Measurements from ENCODE around the gene MDFI.

MDFI gene

DNA sequence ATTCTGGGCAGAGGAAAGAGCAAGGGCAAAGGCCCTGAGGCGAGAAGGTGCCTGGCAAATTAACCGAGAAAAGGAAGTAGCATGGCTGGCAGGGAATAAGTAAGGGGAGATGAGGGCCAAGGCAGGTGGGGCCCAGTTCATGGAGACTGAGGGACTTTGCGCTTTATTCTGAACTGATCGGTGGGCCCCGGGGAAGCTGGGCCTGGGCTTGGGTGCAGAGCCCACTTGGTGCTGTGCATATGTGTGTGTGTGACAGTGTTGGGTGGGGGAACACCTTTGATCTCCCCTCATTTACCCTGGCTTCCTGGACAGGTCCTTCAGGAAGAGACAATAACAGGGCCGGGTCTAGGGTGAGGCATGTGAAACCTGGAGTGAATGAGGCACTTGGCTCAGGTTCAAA is 2.9 kb upstream of the MDFI start:
- DNase-seq = no peak

DNA sequence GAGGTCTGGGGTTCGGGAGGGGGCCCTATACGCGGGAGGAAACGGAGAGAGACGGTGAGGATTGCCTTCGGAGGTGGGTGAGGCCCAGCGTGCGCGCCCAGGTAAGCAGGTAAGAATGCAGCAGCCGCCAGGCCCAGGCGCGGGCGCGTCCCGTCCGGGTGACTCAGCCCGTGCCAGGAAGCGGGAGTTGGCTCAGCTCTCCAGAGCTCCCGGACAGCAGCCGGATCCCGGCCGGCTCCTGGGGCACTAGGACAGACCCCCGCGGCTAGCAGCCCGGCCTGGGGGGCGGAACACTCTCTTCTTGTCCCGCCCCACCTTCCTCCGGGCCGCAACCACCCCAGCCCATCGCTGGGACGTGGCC is 1.5 kb upstream of the MDFI start:
- DNase-seq = peak; percentile 13

DNA sequence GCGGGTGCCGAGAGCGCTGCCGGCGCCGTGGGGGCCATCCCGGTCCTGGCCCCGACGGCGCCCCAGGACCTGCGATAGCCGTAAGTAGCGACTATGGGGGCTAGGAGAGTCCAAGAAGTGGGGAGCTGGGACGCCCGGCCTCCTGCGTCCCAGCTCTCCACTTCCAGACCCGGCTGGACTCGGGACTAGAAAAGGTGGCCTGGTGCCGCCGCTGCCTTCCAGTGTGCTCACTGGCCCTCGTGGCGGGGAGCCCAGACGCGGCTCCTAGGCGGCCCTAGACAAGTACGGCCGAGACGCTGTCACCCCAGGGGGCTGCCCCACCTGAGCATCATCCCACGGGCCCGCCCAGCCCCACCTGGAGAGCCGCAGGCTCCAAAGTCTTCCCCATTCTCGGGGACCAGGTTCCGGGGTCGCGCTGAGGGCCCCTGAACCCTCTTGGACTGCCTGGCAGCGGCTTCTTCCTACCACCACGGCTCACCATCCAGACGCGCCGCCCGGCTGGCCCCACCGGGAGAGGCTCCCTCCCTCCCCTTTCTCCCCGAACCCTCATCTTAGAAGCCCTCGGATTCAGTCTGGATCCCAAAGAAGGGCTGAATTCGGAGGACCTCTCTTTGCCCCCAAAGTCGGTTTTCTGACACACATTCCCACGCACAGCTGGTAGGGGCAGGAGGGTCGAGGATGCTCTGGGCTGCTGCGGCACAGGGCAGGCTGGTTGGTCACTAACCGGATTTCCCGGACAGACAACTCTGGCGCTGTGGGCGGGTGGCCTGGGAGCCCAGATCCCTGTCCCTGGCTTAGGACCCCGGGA is 870 bp upstream of the MDFI start:
- no peak for DNase-seq

DNA sequence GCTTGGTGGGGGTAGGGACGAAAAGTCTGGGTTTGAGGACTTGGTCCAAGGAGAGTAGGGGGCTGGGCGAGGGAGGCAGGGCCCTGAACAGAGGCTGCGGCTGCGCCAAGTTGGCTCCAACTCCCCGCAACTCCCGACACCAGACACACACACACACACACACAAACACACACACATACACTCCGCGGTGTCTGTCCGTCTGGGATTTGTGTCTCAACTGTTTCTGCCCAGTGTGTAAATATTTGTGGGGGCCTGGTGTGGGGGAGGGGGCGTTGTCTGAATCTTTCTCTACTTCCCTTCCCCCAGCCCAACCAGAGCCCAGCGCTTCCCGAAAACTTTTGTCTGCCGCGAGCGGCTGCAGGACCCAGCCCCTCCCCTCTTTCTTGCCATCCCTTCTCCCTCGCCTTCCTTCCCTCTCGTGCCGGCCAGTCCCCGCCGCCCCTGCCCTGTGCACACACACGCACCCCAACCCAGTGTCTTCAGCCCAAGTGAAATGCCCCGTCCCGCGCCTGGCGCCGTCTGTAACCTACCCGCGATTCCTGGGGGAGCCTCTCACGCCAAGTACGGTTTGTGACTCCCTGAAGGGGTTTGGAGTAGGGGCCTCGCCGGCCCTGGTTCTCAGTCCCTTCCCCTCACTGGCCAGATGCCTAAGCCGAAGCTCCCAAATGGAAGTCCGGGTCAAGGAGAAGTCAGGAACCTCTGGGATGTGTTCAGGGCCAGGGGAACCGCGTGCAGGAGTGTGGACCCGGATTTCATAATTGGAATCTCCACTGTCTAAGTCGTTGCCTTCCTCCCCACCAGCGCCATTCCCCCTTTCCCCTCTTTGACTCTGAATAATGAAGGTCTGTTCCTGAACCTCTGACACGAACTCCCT is 904 bp downstream of the MDFI start:
- DNase-seq = peak; percentile 89

DNA sequence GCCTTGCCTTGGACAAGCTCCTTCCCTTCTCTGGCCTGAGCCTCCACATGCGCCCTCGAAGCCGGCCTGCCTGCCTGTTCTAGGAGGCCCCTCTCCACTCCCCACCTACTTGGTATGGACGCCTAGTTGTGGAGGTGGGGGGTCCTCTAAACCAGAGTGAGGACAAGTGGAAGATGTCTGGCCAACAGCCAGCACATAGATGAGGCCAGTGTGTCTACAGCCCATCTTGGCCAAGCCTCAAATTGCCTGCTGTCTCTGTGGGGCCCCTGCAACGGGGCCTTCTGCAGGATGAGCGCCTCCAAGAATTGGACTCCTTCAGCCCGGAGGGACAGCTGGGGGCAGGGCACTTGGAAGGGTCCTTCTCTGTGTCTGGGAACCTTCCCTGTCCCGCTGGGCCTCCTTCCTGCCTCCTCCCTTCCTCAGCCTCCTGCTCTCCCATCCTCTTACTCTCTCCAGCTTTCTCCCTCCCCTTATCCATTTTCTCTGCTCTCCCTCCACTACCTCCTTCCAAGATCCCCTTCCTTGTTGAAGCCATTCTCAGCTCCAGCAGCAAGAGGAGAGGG is 1.6 kb downstream of the MDFI start:
- peak; percentile 75 for DNase-seq

DNA sequence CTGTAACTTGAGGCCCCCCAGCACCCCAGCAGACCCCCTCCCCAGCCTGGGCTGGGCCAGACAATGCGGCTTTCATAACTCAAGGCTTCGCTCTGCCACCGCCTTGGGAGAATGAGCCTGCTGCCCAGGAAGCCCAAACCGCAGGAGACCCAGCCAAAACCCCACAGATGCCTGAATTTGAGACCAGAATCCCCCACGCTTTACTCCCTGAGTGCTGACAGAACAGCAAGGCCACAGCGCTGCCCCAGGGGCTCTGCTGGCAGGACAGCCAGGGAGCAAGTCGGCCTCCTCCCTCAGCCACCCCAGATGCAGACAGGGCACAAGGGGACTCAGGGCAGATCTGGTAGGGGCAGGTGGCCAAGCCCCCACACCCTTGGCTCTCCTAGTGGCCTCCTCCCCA is 2.2 kb downstream of the MDFI start:
- peak; percentile 71 for DNase-seq

DNA sequence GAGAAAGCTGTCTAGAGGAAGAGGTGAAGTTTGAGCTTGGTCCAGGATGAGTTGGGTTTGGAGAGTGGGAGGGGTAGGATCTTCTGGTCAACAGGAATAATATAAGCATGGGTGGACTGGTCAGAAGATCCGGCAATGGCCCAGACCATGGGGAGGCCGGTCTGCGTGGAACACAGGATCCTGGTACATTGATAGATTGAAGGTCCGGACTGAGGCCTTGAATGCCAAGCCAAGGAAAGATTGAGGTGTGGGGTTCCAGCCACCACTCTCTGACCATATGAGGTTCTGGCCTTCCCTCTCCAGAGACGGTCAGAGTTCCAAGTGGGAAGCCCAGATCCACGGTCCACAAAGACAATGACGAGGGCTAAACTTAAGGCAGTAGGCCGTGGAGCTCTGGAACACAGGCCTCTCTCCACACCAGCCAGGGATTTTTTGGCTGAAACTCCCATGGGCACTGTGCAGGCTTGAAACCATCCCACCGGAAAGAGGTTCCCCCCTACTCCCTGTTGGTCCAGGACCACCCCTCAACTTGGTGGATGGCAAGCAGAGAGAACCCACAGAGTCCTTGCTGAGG is 3.2 kb downstream of the MDFI start:
- no peak for DNase-seq

DNA sequence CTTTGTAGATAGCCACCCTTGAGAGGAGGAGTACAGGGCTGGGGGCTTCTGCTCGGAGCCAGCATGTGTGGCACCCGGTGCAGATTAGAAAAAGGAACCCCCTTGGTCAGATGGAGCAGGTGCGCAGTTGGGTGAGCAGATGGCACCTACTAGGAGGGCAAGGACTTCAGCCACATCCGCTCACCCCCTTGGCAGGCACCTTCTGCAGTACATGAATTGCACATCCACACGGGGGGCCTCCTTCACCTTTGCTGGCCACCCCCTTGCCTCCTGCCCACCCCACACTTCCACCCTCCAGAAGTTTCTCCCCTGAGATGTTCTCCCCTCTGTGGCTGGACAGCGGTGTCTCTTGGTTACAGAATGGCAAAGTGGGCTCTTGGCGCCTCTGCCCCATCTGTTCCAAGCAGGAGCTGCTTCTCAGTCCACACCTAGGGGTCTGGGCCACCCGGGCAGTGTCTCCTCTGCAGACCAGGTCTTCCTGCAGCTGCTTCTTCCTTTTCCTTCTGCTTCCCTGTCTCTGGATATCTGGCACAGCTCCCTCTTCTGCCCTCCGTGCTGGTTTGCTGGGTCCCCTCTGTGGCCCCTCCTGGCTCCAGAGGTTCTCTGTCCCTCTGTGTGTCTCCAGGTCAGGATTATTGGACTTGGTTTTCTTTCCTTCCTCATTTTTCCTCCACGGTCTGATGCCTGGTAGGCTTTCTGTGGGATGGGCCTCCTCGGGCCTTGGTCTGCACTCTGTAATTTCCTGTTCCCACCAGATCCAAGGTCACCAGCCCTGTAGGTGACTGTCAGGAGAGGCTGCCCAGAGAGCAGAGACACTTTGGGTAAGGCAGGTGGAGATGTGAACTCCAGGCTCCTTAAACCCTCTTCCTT is 4.1 kb downstream of the MDFI start:
- DNase-seq = no peak

DNA sequence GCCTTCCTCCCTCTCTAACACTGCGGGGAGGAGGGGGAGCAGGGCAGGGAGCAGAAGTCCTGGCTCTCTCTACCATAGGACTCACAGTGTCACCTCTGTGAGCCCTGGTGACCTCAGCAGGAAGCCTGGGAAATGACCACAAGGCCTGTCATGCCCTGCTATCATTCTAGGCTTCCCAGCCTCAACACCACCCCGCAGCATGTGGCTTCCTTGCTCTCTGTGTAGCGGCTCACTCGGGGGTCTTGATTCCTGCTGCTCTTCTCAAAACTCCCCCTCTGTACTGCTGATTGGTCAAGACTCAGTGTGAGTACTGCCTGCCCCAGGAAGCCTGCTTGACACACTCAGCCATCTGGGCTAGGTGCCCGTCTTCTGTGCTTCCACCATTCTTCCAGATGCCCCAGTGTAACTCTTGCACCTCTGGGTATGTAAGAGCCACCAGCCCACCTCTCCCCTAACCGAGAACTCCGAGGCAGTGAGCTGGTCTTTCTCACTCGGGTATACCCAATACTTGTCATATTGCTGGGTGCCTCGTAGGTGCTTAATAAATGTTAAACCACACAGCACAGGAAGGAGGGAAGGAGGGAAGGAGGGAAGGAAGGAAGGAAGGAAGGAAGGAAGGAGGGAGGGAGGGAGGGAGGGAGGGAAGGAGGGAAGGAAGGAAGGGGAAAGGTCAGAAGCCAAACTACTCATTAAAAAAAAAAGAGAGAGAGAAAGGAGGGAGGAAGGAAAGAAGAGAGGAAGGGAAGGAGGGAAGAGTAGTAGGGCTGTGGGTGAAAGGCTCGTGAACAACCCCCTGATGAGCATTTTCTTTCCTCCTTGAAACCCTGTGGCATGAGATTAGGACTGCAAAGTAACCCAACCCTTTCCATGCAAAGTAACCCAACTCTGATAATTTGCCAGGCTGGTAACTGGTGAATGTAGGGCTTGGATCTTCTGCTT is 5.0 kb downstream of the MDFI start:
- DNase-seq = no peak

DNA sequence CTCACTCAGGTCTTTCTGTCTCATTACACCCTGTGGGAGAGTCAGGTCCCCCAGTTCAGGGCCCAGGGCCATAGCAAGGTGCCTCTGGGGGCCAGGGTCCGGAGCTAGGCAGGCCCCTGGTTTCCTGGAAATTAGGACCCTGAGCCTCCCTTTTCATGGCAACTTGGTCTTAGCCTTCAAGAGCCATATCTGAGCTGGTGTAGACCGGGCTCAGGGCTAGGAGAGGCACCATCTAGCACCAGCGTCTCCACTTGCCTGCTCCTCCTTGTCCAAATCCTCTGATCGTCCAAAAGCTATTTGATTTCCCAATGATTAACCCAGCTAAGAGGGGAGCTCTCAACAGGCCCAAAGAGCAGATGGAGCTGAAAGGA is 5.6 kb downstream of the MDFI start:
- DNase-seq = no peak

DNA sequence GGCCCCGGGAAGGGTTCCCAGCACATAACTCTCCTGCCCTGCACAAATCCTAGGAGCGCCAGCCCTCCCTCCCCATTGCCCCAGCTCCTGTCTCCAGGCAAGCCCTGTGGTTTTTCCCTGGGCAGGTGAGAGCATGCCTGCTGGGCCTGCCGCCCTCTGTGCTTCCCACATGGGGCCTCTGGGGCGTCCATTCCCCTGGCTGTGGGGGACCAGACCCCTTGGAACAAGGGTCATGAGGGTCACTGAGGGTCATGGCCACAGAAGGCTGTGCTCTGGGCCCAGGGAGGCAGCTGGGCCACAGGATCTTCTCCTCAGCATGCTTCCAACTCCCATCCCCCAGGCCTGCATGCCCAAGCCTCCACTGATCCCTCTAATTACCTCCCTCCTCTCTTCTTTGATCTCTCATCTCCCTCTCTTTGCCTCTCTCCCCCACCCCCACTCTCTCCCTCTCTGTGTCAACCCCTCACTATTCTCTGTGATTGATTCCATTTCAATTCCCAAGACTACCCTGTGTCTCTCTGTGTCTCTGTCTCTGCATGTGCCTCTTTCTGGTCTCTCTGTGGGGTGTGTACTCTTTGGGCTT is 6.1 kb downstream of the MDFI start:
- DNase-seq = no peak

DNA sequence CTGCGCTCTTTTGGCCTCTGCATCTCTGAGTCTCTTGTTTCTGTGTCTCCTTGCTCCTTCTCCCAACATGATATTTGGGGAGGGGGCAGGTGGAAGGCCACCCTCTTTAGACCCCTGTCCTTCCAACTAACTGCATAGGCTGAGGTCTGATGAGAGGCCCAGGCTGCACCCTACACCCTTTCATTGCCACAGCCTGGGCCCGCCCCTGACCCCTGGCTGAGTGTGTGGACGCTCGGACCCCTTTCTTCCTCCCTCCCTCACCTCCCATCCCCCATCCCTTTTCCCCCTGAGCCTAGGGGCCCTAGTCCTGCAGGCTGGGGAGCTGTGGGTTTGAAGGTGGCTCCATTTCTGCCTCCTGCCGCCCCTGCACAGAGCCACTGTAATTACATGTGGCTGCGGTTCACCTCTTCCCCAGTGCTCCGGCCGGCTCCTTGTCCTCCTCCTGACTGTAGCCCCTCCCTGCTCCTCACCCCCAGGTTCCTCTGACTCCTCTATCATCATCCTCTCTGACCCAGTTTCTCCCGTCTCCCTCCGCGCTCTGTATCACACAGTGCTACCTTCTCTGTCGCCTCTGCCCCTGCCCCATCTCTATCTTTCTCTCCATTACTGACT is 6.8 kb downstream of the MDFI start:
- DNase-seq = no peak

DNA sequence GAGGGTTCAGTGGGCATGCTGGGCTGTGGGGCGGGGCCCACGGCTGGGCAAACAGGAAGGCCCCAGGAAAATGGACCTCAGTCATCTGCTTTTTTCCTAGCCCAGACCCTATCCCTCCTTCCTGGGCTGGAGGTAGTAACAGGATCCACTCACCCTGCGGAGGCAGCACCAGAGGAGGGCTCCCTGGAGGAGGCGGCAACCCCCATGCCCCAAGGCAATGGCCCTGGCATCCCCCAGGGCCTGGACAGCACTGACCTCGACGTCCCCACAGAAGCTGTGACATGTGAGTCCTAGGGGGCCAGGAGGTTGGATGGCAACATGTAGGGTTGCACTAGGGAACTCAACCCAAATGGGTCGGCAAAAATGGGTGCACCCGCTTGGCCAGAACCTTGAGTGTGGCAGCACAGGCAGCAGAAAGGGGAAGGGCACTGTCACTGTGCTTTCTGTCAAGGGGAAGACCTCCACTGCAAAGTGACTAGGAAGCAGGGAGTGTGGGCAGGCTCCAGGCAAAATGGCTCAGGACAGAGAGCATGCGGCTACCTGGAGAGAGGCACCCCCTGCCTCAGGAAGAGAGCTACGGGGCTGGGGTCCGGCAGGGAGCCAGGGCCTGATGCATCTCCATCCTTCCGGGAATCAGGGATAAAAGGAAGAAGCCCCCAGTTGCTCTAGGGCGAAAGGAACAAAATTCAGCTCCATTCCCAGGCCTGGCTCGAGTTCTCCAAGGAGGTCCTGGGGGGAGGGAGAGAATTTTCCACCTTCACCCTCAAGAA is 7.9 kb downstream of the MDFI start:
- DNase-seq = no peak

DNA sequence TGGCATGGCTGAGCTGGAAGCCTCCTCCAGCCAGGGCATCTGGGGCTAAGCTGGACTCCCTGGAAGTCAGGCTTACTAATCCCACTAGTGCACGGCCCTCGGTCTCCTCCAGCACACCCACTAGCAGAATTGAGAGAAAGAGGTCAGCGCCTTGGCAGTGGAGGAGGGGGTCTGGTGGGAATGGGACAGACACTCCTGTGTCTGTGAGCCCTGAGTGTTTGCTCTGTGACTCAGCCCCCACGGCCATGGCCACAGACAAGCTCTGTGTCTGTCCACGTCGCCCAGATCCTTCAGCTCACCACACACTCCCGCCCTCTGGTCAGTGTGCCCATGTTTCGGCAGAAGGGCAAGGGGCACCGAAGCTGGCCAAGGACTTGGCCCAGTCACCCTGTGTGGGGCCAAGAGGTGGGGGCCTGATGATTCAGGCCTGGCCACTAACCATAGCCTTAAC is 8.8 kb downstream of the MDFI start:
- peak; percentile 19 for DNase-seq

DNA sequence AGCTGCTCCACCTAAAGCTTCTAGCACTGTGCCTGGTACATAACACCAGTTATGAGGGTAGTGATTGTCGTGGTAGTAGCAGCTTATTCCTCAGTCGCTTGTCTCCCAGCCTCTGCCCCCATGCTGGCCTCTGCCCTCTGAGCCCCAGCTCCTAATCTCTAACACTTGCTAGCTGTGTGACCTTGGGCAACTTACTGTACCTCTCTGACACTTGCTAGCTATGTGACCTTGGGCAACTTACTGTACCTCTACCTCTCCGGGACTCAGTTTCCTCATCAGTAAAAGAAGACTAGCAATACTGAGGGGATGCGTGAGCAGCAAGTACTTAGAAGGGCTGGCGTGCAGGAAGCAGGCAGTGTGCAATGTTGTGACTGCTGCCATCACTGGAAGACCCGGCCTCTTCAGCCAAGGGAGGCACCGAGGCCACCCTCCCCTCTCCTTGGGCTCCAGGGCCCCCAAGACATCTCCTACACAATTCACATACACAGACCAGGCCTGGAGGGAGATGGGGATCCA is 9.9 kb downstream of the MDFI start:
- no peak for DNase-seq

DNA sequence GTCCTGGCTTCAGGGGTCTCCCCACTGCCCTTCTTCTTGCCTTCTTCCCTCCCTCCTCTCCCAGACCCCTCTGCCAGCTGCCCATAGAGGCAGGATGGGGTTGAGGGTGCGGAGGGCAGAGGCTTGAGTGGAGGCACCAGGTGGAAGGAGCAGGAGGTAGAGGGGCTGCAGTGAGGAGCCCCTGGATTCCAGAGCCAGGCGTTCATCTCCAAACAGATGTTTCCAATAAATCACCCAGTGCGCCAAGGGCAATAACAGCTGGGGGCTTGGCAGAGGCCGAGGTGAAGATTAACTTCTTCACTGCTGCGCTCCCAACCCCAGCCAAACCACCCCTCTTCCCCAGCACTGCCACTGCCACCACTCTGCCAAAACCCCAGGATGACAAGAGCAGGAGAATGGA is 10.7 kb downstream of the MDFI start:
- peak; percentile 15 for DNase-seq

DNA sequence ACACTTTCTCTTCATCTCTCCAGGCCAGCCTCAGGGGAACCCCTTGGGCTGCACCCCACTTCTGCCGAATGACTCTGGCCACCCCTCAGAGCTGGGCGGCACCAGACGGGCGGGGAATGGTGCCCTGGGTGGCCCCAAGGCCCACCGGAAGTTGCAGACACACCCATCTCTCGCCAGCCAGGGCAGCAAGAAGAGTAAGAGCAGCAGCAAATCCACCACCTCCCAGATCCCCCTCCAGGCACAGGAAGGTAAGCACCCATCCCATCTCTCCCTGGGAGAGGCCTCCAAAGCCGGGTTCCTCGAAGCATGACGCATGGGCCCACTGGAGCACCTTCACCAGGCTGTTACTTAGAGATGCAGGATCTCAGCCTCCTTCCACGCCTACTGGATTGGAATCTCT is 11.3 kb downstream of the MDFI start:
- DNase-seq = no peak

DNA sequence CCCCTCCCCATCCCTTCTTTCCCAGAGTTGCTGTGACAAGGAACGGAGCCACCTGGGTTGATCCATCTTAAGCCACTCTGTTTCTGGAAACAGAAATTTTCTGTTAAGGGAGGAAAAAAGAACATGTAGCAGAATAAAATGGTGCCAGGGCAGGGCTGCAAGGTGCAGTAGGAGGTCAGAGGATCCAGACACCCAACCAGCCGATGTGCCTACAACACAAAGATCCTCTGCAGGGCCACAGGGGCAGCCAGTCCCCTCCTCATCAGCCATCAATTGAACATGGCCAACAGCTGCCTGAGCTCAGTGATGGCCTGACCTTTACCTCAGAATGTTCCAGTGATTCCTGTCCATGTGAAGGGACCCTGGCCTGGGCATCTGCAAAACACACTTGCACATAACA is 11.9 kb downstream of the MDFI start:
- DNase-seq = no peak

Data from fibroblast of skin of scalp (primary cell).